GM23338 (cell line): Measurements from ENCODE around the gene UBE2G2. TPM values are rescaled to one million over a fixed set of nuclear protein-coding genes. Genes with fewer than 3 reads are reported as not detected.

ENCODE experiments used
- ATAC-seq: fragments of 200-7000 bp; cut with Tn5 transposase; 3 replicates; pipeline ENCODE4 v1.9.1; 2020
- DNase-seq: peaks from one replicate; pipeline ENCODE4 v3.0.0-alpha.2; 2015; ENCODE audit warnings: low spot score
- H2AFZ ChIP-seq: fragments of 200-600 bp; sonication (generic); 2 replicates; pipeline ENCODE4 v1.8.0; 2016; ENCODE audit warnings: antibody characterized with exemption, mild to moderate bottlenecking, moderate library complexity
- H3F3A ChIP-seq: fragments of 200-600 bp; sonication (generic); replicated peaks from 2 replicates; pipeline ENCODE4 v1.8.0; 2017; ENCODE audit warnings: antibody characterized with exemption, mixed run types, low read depth
- H3K27ac ChIP-seq: fragments of 200-600 bp; sonication (generic); 2 replicates; pipeline ENCODE4 v1.6.1; 2016; ENCODE audit warnings: low read depth
- H3K27me3 ChIP-seq: fragments of 200-600 bp; sonication (generic); 2 replicates; pipeline ENCODE4 v1.8.0; 2016; ENCODE audit warnings: mild to moderate bottlenecking, mixed run types, moderate library complexity; ENCODE audit not compliant: insufficient read depth
- H3K36me3 ChIP-seq: fragments of 200-600 bp; sonication (generic); 2 replicates; pipeline ENCODE4 v1.8.0; 2016; ENCODE audit warnings: mild to moderate bottlenecking; ENCODE audit not compliant: insufficient read depth
- H3K4me1 ChIP-seq: fragments of 200-600 bp; sonication (generic); 2 replicates; pipeline ENCODE4 v1.8.0; 2016; ENCODE audit warnings: mild to moderate bottlenecking, moderate library complexity; ENCODE audit not compliant: insufficient read depth
- H3K4me2 ChIP-seq: fragments of 200-600 bp; sonication (generic); 2 replicates; pipeline ENCODE4 v1.7.1; 2017; ENCODE audit warnings: mixed run types
- H3K4me3 ChIP-seq: fragments of 200-600 bp; sonication (generic); 2 replicates; pipeline ENCODE4 v1.6.1; 2016; ENCODE audit warnings: mixed run types
- H3K79me2 ChIP-seq: fragments of 200-600 bp; sonication (generic); replicated peaks from 2 replicates; pipeline ENCODE4 v1.8.0; 2017; ENCODE audit warnings: mild to moderate bottlenecking; ENCODE audit not compliant: insufficient read depth
- H3K9me2 ChIP-seq: fragments of 200-600 bp; sonication (generic); 2 replicates; pipeline ENCODE4 v1.8.0; 2017; ENCODE audit not compliant: insufficient read depth
- H4K20me1 ChIP-seq: fragments of 200-600 bp; sonication (generic); replicated peaks from 2 replicates; pipeline ENCODE4 v1.8.0; 2017; ENCODE audit warnings: mild to moderate bottlenecking; ENCODE audit not compliant: insufficient read depth
- H3K27ac Mint-ChIP-seq: 2 replicates; pipeline ENCODE4 v1.8.0; 2020; ENCODE audit warnings: inconsistent platforms, mild to moderate bottlenecking, moderate library complexity, mixed read lengths
- H3K27me3 Mint-ChIP-seq: 3 replicates; pipeline ENCODE4 v1.8.0; 2022; ENCODE audit warnings: low read depth, mild to moderate bottlenecking, moderate library complexity, mixed read lengths, inconsistent platforms; ENCODE audit not compliant: insufficient read depth, poor library complexity
- H3K36me3 Mint-ChIP-seq: 3 replicates; pipeline ENCODE4 v1.8.0; 2021; ENCODE audit warnings: low read depth, mild to moderate bottlenecking, inconsistent platforms, moderate library complexity, mixed read lengths
- H3K4me1 Mint-ChIP-seq: 3 replicates; pipeline ENCODE4 v1.8.0; 2020; ENCODE audit warnings: mild to moderate bottlenecking, inconsistent platforms, mixed read lengths
- H3K4me3 Mint-ChIP-seq: 3 replicates; pipeline ENCODE4 v1.8.0; 2021; ENCODE audit warnings: moderate library complexity, mild to moderate bottlenecking, inconsistent platforms, mixed read lengths
- H3K9me3 Mint-ChIP-seq: 3 replicates; pipeline ENCODE4 v1.8.0; 2020; ENCODE audit warnings: moderate library complexity, mild to moderate bottlenecking, inconsistent platforms, mixed read lengths
- CREB1 ChIP-seq: fragments of 250-450 bp; sonication (Bioruptor Pico); IDR thresholded peaks from 2 replicates; pipeline ENCODE4 v1.5.0; 2020; ENCODE audit warnings: low read depth, mild to moderate bottlenecking, moderate library complexity
- ETS1 ChIP-seq: IDR thresholded peaks from 2 replicates; pipeline ENCODE4 v1.6.1; 2016; ENCODE audit warnings: antibody characterized with exemption
- EZH2 ChIP-seq: fragments of 200-600 bp; sonication (generic); IDR thresholded peaks from one replicate; pipeline ENCODE4 v1.8.0; 2017; ENCODE audit warnings: antibody characterized with exemption, mild to moderate bottlenecking, low read depth; ENCODE audit not compliant: unreplicated experiment
- EZH2phosphoT487 ChIP-seq: fragments of 200-600 bp; sonication (generic); IDR thresholded peaks from one replicate; pipeline ENCODE4 v1.8.1; 2018; ENCODE audit warnings: antibody characterized with exemption; ENCODE audit not compliant: unreplicated experiment
- JUNB ChIP-seq: IDR thresholded peaks from one replicate; pipeline ENCODE4 v1.6.1; 2016; ENCODE audit warnings: antibody characterized with exemption; ENCODE audit not compliant: unreplicated experiment
- NANOG ChIP-seq: IDR thresholded peaks from 2 replicates; pipeline ENCODE4 v1.6.1; 2016; ENCODE audit warnings: antibody characterized with exemption, borderline replicate concordance
- POLR2AphosphoS5 ChIP-seq: IDR thresholded peaks from 2 replicates; pipeline ENCODE4 v1.6.1; 2016; ENCODE audit warnings: antibody characterized with exemption, low read depth
- REST ChIP-seq: IDR thresholded peaks from one replicate; pipeline ENCODE4 v1.6.1; 2018; ENCODE audit warnings: antibody characterized with exemption; ENCODE audit not compliant: unreplicated experiment
- STAT1 ChIP-seq: IDR thresholded peaks from one replicate; pipeline ENCODE4 v1.6.1; 2016; ENCODE audit warnings: antibody characterized with exemption; ENCODE audit not compliant: unreplicated experiment
- ZNF462 ChIP-seq: fragments of 250-450 bp; sonication (Bioruptor Pico); IDR thresholded peaks from 2 replicates; pipeline ENCODE4 v1.5.0; 2020; ENCODE audit warnings: mild to moderate bottlenecking, moderate library complexity
- polyA plus RNA-seq: library from polyadenylated mRNA; unstranded; fragments of >200 nt; fragmentation: Nextera tagmentation; extraction: Ambion mirVana; gene quantifications from 2 replicates; pipeline ENCODE4 v1.2.1, GENCODE V29; 2016
- total RNA-seq: library from RNA; depleted of rRNA; stranded (reverse); fragments of >200 nt; shearing (Covaris generic); gene quantifications from 2 replicates; pipeline ENCODE4 v1.2.3, GENCODE V29; 2014

The UBE2G2 gene
- total and polyA plus RNA-seq, 2 experiments from 2014 or later, result 66.4 to 100 TPM

- no peak overlapping the region for H3K4me3 Mint-ChIP-seq
Observed at GRCh38 chr21:44805859-44806258, 4.2 kb upstream of the UBE2G2 start.

More at GRCh38 chr21:44805859-44806258, 4.2 kb upstream of the UBE2G2 start:
- H3K27me3 ChIP-seq, result no peaks in the 10 kb centered on the region
- DNase-seq (no peak), ATAC-seq (no peak)
- peaks cover 7% of the 10 kb centered on the region for H3K4me1 ChIP-seq
- Mint-ChIP-seq H3K36me3 (peaks cover 54% of the 10 kb centered on the region), H3K27me3 (peaks cover 14% of the 10 kb centered on the region), H3K9me3 (no peaks in the 10 kb centered on the region), H3K27ac (no peak overlapping the region), H3K4me1 (peaks cover 11% of the 10 kb centered on the region)
- no peak for TF ChIP-seq EZH2
- TF ChIP-seq ETS1, result no peak
- TF ChIP-seq CREB1 (CRISPR knock-in tag), result no peak
- TF ChIP-seq ZNF462 (CRISPR knock-in tag), result no peak
- TF ChIP-seq EZH2phosphoT487, result no peak
- no peak for TF ChIP-seq REST
- no peak for TF ChIP-seq NANOG
- TF ChIP-seq JUNB, result no peak
- no peak for TF ChIP-seq STAT1
- no peak for TF ChIP-seq POLR2AphosphoS5
- H3F3A ChIP-seq, result 0 out of 2 replicates have a peak, but pooled peaks cover 19% of the 10 kb centered on the region
- H3K4me2 ChIP-seq, result no peak overlapping the region
- H3K27ac ChIP-seq, result no peak overlapping the region
- no peak overlapping the region for H2AFZ ChIP-seq
- H3K4me3 ChIP-seq, result no peak overlapping the region
- H3K79me2 ChIP-seq, result peaks cover 10% of the 10 kb centered on the region
- peaks cover 8% of the 10 kb centered on the region for H4K20me1 ChIP-seq
- H3K36me3 ChIP-seq, result peaks cover 10% of the 10 kb centered on the region; the same call in 1 of the 2 replicates
- no peaks in the 10 kb centered on the region for H3K9me2 ChIP-seq
